PFSK-1 (cell line): Measurements from ENCODE around the gene SHISA5.

Experiments used
- FOXP2 ChIP-seq: optimal IDR thresholded peaks from 2 replicates; pipeline ENCODE3; 2011; ENCODE audit warnings: borderline replicate concordance, control low read depth, inconsistent platforms; ENCODE audit not compliant: insufficient read depth; ENCODE audit errors: extremely low read length, extremely low read depth
- POLR2AphosphoS5 ChIP-seq: IDR thresholded peaks from 2 replicates; pipeline ENCODE4 v1.6.1; 2012; ENCODE audit warnings: low read depth, mild to moderate bottlenecking, control low read depth, low read length, moderate library complexity
- REST ChIP-seq, 2 experiments: IDR thresholded peaks; 2 replicates each; pipeline versions ENCODE4 v1.6.1 to v1.8.0; 2011 to 2012; ENCODE audit warnings: low read depth in 2 of 2, low read length in 2 of 2, control low read depth in 1 of 2, inconsistent platforms in 1 of 2, mild to moderate bottlenecking in 1 of 2, moderate library complexity in 1 of 2; ENCODE audit not compliant: insufficient read depth in 1 of 2
- SIN3A ChIP-seq: IDR thresholded peaks from 2 replicates; pipeline ENCODE4 v1.6.1; 2012; ENCODE audit warnings: mild to moderate bottlenecking, low read length, moderate library complexity, borderline replicate concordance; ENCODE audit not compliant: insufficient read depth
- TAF1 ChIP-seq: IDR thresholded peaks from 2 replicates; pipeline ENCODE4 v1.6.1; 2012; ENCODE audit warnings: low read length, control low read depth, borderline replicate concordance; ENCODE audit not compliant: insufficient read depth

SHISA5 gene

GRCh38 chr3:48469046-48469915 is 34.7 kb downstream of the SHISA5 start:
- TF ChIP-seq POLR2AphosphoS5 (no peak), REST (IDR thresholded peaks at IDR 0.05; ENCODE audit: insufficient read depth in 1 of 2, low read depth in 2 of 2, low read length in 2 of 2) (no peak), SIN3A (no peak)

GRCh38 chr3:48468329-48468731 is 35.6 kb downstream of the SHISA5 start:
- no peak for TF ChIP-seq SIN3A
- TF ChIP-seq FOXP2: no peak
- TF ChIP-seq REST (IDR thresholded peaks at IDR 0.05; ENCODE audit: insufficient read depth in 1 of 2, low read depth in 2 of 2, low read length in 2 of 2): no peak

- TF ChIP-seq POLR2AphosphoS5 (no peak), SIN3A (no peak), REST (IDR thresholded peaks at IDR 0.05; ENCODE audit: insufficient read depth in 1 of 2, low read depth in 2 of 2, low read length in 2 of 2) (no peak), FOXP2 (no peak), TAF1 (no peak)
Measured at GRCh38 chr3:48467473-48468267, 36.3 kb downstream of the SHISA5 start.

GRCh38 chr3:48467110-48467454 is 36.9 kb downstream of the SHISA5 start:
- no peak for TF ChIP-seq FOXP2
- TF ChIP-seq SIN3A: no peak

GRCh38 chr3:48466386-48467109 is 37.4 kb downstream of the SHISA5 start:
- TF ChIP-seq TAF1: no peak
- no peak for TF ChIP-seq FOXP2
- no peak for TF ChIP-seq REST (IDR thresholded peaks at IDR 0.05; ENCODE audit: insufficient read depth in 1 of 2, low read depth in 2 of 2, low read length in 2 of 2)
- no peak for TF ChIP-seq SIN3A
- TF ChIP-seq POLR2AphosphoS5: peak; percentile 15
